Hematopoietic multipotent progenitor cell treated with erythropoietin and hydrocortisone succinate and interleukin-3 and kit ligand, for 15 days (in vitro differentiated cells): ENCODE data around the gene OGFOD2.
A peak's percentile ranks its signal among the peaks of the same experiment; 100 is the strongest.

Experiments
- DNase-seq: peaks from one replicate; pipeline ENCODE4 v3.0.0-alpha.2; 2015; ENCODE audit warnings: low spot score

OGFOD2 gene

DNA sequence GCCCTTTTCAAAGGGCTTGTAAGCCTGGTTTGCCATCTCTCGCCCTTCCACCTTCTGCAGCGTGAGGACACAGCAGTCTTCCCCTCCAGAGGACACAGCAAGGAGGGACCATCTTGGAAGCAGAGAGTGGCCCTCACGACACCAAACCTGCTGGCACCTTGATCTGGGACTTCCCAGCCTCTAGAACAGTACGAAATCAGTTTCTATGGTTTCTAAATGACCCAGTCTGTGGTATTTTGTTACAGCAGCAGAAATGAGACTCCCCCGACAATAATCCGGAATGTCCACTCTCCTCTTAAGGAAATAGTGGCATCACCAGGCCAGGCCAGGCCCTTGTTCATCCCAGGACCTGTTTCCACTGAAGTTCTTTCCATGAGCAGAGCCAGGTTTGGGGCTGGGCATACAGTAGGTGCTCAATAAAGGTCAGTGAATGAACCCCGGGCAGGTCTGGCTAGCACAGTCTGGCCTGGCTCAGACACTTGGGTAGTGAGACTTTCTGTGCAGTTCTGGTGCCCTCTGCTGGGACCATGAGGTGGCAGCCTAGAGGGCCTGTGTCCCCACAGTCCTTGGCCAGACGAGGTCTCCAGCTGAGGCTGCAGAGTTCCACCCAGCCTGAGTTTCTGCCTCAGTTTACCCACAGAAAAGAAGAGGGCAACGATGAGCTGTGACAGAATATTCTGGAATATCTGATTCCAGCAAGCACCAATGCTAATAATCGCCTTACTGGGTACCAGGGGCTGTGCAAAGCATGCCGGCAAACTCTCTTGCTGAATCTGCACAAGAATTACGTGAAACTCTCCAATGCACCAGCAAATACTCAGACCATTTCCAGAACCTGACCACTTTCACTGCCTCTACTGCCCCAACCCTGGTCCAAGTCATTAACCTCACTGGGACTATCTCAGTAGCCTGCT lies 22.8 kb upstream of the OGFOD2 start:
- DNase-seq = peak; percentile 80

DNA sequence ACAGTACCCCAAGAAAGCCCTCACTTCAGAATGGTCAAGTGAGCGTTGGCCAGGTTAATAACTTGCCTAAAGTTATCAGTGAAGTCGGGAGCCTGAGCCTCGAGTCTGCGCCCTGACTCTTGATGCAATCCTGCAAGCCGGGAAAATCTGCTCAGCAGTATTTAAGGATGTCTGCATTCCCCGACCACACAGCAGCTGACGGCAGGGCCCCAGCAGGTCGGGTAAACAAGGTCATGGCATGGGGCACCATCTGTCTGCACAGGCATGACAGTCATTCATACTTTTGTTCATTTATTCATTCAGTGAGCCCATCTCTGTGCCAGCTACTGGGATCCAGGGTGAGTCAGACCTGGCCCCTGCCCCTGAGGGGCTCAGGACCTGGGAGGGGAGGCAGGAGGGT lies 19.9 kb upstream of the OGFOD2 start:
- DNase-seq = no peak

DNA sequence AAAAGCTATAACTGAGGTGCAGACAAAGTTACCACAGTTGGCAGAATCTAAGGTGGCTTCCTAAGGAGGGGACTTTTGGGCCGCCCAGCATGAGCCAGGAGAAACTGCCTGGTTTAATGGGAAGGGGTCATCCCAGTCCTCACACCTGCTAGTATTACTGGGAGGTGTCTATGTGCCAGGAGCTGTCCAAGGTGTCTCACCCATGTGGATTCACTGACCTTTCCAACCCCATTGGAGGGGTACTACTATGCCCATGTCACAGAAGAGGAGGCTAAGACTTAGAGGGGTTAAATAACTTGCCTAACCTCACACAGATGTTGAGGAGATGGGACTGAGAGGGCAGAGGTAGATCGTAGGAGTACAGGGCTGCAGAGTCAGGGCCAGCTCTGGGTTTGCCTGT lies 19.0 kb upstream of the OGFOD2 start:
- DNase-seq = no peak

DNA sequence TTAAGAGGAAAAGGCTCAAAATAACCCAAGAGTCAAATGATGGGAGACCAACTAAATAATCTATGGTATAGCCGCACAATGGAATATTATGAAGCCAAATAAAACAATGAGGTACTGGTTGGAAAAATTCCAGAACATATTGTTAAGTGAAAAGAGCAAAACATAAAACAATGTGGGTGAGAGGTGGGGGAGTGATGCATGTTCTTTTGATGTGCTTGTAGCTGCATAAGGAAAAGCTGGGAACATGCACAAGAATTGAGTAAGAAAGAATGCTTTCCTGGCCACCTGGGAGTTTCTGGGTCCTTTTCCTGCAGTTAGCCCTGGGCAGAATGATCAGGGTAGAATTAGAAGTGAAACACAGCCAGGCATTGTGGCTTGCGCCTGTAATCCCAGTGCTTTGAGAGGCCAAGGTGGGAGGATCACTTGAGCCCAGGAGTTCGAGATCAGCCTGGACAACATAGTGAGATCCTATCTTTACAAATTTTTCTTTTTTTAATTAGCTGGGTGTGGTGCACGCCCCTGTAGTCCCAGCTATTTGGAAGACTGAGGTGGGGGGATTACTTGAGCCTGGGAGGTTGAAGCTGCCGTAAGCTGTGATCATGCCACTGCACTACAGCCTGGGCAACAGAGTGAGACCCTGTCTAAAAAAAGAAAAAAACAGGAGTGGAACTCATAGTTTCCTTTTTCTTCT lies 16.7 kb upstream of the OGFOD2 start:
- no peak for DNase-seq

DNA sequence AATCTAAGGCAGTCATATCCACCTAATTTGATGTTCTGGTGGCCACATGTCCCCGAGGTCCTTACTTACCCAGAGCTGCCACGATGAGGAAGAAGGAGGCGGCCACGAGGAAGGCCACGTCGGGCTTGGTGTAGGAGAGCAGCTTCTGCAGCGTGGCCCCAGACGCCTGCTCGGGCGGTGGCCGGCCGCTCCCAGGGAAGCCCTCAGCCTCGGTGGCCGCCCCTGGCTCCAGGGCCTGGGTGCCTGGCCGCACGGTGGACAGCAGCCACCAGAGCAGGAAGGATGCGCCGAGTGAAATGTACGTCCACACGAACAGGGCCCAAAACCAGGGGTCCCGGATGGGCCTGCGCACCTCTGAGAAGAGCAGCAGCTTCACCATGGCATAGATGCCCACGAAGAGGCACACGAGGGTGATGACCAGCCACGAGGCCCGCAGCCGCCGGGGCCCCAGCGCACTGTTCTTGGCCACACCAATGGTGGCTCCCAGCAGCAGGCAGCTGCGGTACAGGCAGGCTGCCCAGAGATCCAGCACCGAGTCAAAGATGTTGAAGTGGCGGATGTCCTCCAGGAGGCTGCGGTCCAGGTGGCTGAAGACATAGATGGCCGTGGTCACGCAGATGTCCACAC lies 15.4 kb upstream of the OGFOD2 start:
- DNase-seq = no peak

DNA sequence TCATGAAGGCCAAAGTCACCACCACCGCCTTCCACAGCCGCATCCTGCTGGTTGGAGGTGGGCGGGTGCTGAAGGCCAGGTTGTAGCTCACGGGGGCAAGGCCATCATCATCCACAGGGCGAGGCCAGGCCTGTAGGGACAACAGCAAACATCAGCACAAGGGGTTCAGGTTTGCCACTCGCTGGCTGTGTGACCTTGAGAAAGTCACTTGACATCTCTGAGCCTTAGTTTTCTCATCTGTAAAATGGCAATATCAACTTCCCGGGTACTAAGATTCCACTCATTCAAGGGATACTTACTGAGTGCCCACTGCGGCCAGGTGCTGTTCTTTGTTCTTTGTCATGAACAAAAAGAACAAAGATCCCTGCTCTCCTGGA lies 14.9 kb upstream of the OGFOD2 start:
- no peak for DNase-seq

DNA sequence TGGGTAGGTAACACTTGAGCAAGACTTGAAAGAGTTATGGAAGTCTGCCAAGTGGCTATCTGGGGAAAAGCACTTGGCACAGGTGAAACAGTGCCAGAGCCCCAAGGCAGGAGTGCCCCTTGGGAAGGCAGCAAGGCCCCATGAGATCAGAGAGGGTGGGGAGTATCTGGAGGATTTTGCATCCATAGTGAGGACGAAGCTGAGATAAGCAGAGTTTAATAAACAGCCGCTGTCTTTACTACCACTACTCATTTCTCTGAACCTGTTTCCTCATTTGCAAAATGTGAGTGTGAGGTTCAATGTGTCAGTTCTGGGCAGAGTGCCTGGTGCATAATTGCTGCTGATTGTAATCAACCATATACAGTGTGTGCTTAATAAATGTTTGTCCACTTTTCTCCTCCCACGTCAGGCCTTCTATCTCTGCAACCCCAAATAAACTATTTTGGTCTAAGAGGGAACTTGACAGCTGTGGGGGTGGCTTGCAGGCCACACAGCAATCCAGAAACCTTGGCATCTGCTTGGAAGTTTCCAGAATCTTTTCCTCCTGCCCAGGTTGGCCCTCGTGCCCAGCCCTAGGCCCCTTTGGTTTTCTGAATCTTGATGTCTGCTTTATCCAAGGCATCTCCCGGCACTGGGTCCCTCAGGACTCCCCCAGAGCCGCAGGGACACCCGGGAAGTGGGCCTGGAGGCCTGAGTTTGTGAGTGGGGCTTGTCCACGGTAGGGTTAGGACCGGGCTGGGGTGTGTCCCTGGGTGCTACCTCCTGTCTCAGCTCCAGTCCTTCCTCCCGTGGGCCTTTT lies 13.3 kb upstream of the OGFOD2 start:
- DNase-seq = peak; percentile 61

DNA sequence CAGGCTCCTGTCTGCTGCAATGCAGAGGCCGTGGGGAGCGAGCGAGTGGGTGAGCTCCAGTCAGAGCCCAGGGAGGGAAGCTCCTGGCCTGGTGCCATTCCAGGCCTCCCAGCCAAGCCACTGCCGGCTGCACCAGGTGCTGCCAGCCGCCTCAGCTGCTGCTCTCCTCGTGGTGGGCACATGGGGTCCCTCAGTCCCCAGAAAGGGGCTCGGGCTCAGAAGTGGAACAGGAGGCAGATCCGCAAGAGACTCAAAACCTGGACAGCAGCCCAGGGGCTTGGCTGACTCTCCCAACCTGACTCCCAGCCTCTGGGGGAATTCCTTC lies 11.1 kb upstream of the OGFOD2 start:
- DNase-seq = no peak

DNA sequence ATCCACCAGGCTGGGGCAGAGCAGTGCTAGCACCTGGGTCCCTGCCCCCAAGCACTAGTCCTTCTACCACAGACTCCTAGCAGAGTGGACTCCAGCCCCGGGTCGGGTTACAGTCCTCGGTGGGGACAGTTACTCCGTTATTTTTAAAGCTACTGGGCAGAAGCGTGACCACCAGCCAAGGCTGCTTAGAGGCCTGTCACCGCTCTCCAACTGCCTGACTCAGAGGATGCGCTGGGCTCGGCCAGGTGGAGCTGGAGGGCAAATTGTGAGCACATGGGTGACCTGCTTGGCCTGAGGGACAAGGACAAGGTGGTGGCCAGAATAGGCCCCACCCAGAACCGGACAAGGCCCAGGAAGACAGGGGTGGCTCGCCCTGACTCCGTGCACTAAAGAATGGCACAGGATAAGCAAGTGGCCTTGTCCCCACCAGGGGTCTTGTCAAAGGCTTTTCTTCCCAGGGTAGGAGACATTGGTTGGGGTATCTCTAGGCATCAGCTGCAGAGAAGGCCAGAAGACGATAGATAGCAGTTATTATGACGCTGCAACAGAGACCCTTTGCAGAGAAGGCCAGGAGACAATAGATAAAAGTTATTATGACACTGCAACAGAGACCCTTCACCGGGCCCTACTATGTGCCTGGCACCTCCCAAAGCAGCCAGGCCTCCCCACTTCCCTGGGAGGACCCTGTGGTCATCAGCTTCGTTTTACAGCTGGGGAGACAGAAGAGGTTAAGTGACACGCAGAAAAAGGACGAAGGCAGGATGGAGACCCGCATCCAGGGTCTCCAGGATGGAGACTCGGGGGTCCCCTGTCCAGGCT lies 10.4 kb upstream of the OGFOD2 start:
- DNase-seq = no peak

DNA sequence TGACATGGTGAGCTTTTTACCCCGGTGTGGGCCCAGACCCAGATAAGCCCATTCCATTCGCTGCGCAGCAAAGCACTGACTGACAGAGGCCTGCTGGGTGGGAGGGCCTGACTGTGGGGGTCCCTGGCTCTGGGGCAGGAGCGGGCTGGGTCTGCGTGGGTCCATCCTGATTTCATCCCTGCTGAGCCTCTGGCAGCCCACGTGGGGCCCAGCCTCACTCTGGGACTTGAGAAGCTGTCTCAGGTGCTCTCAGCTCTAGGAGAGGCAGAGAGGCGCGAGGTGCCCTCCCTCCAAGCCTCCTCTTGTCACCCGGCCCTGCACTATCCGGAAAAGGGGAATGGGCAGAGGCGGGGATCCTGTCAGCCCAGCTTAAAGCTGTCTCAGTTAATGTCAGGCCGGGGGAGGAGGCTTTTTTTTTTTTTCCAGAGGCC lies 9.7 kb upstream of the OGFOD2 start:
- no peak for DNase-seq

DNA sequence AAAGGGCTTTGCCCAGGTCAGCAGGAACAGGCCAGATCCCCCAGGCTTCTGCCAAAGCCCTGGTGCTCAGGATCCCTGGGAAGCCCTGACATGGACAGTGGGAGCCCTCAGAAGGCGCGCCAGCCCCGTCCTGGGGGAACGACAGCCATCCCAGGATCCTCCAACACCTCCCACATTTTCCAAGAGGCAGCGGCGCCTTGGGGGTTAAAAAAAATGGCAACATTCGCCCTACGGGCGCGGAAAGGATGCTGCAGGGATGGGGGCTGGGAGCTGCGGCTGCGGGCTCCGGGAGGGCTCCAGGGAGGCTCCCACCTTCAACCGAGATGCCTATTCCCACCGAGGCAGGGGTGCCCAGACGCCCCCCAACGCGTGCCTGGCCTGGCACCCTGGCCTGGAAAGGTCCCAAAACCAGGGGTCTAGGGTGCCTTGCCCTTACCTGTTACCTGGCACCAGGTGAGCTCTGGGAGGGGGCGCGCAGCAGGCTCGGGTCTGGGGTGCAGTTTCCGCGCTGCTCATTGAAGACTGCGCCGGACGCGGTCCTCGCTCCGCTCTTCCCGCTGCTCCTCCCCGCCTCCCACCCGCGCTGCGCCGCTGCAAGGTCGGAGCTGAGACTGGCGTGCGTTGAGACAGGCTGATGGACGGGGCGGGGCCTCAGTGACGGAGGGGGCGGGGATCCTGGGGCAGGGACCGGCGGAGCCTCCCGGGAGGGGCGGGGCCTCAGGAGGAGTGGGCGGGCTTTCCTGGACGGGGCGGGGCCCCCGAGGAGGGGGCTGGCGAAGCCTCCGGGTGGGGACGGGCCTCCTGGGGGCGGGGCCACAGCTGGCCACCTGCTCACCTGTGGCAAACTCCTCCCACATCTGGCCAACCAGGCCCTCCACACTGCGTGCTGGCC lies 8.9 kb upstream of the OGFOD2 start, which contains the start of gene ABCB9:
TSS of gene ABCB9 (minus strand) at position 613 of the 892 bp plus-strand sequence. CDS start 6,228 bp downstream, outside the sequence.
- DNase-seq = peak; percentile 93

DNA sequence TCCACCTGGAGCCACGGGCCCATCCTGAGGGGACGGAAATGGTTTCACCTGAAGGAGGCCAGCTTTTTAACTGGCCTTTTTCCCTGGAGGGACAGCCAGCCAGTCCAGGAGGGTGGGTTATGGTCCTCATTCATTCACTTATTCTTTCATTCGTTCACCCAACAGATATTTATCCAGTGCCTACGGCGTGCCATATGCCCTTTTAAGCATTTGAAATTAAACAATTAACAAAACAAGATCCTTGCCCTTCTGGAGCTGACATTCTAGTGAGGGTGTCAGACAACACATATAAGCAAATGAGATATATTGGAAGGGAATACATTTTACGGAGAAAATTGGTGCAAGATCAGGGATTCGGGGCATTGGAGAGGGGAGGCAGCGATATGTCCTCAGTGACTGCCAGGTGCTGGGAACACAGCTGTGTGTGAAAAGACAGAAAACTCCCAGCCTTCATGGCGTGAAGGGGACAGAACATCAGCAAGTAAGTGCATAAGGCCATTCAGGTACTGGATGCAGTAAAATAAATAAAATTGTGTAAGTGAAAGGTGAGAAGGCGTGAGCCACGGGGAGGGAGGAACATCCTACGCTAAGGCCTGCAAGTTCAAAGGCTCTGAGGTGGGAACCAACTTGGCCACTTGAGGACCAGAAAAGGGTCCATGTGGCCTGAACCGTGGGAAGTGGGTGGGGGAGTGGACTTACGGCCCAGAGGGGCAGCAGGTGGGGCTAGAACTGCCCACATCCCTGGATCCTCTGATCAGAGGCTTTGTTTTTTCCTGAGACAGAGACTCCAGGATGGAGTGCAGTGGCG lies 8.1 kb upstream of the OGFOD2 start:
- DNase-seq = no peak

DNA sequence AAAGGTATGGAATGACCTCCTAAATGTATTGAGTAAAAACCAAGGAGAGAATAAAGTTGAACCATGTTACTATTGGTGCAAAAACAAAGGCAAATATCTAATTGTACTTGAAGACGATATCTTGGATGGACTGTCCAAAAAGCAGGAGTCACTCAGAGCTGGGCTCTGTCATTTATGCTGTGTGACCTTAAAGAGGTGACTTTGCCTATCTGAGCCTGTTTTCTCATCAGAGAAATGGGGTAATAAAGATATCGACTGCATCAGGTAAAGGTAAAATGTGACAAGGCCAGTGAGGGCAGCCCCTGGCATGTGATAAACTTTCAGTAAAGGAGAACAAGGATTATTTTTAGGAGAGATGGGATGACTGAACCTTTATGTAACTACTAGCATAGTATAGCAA lies 6.9 kb upstream of the OGFOD2 start:
- DNase-seq = no peak

DNA sequence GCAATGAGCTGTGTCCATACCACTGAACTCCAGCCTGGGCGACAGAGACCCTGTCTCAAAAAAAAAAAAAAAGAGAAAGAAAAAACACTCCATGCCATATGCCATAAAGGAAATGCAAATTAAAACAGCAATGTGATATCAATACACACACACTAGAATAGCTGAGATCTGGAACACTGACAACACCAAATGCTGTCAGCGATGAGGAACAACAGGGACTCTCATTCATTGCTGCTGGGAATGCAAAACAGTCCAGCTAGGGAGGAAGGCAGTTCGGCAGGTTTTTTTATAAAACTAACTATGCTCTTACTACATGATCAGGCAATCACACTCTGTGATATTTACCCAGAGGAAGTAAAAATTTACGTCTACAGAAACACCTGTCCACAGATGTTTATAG lies 5.4 kb upstream of the OGFOD2 start:
- no peak for DNase-seq

DNA sequence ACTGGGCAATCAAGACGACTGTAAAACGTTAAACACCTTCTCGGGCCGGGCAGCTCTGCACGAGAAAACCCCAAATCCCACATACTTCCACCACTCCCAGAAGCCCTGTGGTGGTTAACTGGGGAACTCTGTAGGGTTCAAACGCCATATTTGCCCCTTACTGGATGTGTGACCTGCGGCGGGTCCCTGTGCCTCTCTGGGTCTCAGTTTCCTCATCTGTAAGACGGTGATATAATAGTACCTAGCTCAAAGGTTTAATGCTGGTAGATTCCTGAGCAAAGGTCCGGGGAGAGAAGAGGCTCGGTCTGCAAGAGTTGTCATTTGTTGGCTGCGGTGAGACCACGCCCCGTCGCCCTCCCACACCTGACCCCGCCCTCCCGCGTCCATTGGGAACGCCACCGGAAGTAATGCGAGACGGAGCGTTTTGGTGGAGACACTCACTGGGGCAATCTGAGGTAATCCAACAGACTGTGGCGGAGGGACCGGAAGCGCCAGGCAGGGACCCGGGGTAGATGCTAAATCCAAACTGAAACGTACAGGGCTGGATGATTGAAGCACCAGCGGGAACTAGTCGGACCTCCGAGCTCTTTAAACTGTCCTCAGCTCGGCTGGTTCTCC lies 661 bp upstream of the OGFOD2 start:
- DNase-seq = peak; percentile 99

DNA sequence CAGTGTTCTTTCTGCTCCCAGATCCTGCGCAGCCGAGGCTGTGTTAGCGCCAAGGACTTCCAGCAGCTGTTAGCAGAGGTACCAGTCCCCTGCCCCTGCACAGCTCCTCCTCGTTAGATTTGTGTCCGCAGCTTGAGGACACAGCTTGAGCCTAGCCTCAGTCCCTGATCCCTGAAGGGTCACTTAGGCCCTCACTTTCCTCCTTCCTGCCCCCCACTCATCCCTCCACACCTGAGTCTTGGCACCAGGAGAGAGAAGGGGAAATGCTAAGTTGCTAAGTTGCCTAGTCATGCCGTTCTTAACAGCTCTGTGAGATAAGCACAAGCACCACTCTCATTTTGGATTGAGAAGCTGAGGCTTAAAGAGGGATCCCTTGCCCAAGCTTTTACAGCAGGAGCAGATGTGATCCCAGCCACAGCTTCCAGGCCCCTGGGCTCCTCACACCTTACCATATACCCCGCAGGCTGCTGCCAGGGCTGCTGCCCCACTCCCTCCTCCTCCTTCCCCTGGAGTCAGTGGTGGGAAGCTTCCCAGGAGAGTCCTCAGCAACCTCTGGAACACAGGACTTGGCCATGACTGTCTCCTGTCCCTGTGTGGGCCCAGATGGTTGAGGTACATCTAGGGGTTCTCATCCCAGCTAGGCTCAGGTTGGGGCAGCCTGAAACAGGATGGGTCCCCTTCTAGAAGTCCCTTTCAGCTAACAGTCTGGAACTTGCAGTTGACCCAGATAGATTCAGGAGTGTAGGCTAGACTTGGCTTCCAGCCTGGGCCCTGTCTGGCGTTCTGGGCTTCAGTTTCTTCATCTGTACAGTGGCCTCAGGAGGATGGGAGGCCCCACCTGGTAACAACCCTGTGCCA lies 975 bp downstream of the OGFOD2 start:
- peak; percentile 75 for DNase-seq

DNA sequence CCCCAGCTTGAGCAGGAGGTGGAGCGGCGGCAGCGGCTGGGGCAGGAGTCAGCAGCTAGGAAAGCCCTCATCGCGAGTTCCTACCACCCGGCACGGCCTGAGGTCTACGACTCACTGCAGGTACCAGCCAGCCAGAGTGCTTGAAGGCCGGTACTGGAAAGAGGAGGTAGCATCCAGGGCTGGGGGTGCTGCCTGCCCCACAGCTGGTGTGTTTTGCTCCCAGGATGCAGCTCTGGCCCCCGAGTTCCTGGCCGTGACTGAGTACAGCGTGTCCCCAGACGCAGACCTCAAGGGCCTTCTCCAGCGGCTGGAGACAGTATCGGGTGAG lies 1.6 kb downstream of the OGFOD2 start:
- DNase-seq = no peak

DNA sequence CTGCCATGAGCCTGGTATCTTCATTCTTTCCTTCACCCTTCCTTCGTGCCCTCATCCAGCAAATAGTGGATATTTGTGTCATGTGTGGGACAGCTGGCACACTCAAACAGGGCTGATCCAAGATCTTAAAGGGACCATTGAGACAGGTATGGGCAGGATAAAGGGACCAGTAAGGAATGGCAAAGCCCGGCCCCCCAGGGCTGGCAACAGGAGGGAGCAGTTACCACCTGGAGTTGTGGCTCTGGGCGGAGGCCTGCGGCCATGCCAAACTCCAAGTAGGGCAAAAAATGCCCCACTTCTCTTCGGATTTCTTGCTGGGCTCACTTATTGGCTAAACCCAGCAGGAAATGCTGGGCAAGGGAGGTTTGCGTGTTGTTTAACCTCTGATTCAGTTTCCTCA lies 2.1 kb downstream of the OGFOD2 start:
- DNase-seq = no peak
